H1 (cell line): ENCODE results near the gene GGA3. TPM values are rescaled to one million over a fixed set of nuclear protein-coding genes. Genes with fewer than 3 reads are reported as not detected.

Experiments
- CTCF ChIA-PET: fragments of 300-600 bp; sonication (Branson Sonifier 250); formaldehyde crosslinking; loops from one replicate; lab custom pipeline; 2021; ENCODE audit not compliant: partially characterized antibody; lab: Charles Lee
- POLR2A ChIA-PET: fragments of 300-600 bp; sonication (Branson Sonifier 250); formaldehyde crosslinking; loops from one replicate; lab custom pipeline; 2021; ENCODE audit warnings: inconsistent platforms; ENCODE audit not compliant: partially characterized antibody; lab: Charles Lee
- DNase-seq, 2 experiments: peaks; one replicate each; pipeline versions ENCODE4 v3.0.0 to v3.0.0-alpha.2; 2010 to 2022; ENCODE audit warnings: low spot score in 2 of 2, low read depth in 1 of 2, mixed read lengths in 1 of 2
- FAIRE-seq: peaks from 2 replicates; lab custom pipeline; 2011; peaks lifted over from hg19 to GRCh38; lab: Jason Lieb, UNC
- H2AFZ ChIP-seq: 2 replicates; pipeline ENCODE4 v1.8.1; 2012; ENCODE audit warnings: low read length, inconsistent platforms
- H2AK5ac ChIP-seq: 2 replicates; pipeline ENCODE4 v1.6.1; 2013; ENCODE audit warnings: low read depth, low read length
- H2BK120ac ChIP-seq: replicated peaks from 2 replicates; pipeline ENCODE3; 2013; ENCODE audit warnings: low read depth, low read length, inconsistent platforms
- H2BK12ac ChIP-seq: 2 replicates; pipeline ENCODE4 v1.6.1; 2013; ENCODE audit warnings: low read depth, low read length
- H2BK15ac ChIP-seq: 2 replicates; pipeline ENCODE4 v1.6.1; 2013; ENCODE audit warnings: low read length
- H2BK20ac ChIP-seq: 2 replicates; pipeline ENCODE4 v1.6.1; 2013; ENCODE audit warnings: low read length
- H2BK5ac ChIP-seq: 2 replicates; pipeline ENCODE4 v1.6.1; 2013; ENCODE audit warnings: low read depth, low read length
- H3K14ac ChIP-seq: 2 replicates; pipeline ENCODE4 v1.6.1; 2013; ENCODE audit warnings: inconsistent platforms; ENCODE audit not compliant: insufficient read length
- H3K18ac ChIP-seq: 2 replicates; pipeline ENCODE4 v1.6.1; 2013; ENCODE audit warnings: low read length; ENCODE audit errors: extremely low read depth
- H3K23ac ChIP-seq: 2 replicates; pipeline ENCODE4 v1.6.1; 2013; ENCODE audit warnings: inconsistent platforms; ENCODE audit not compliant: insufficient read length
- H3K23me2 ChIP-seq: 2 replicates; pipeline ENCODE4 v1.6.1; 2013; ENCODE audit warnings: low read depth, low read length
- H3K27ac ChIP-seq: 2 replicates; pipeline ENCODE4 v1.6.1; 2011; ENCODE audit warnings: low read depth, low read length, inconsistent platforms
- H3K27me3 ChIP-seq, 4 experiments: replicated peaks in 1 of 4; 1 replicate in 1 of 4; 2 replicates in 3 of 4; pipeline versions ENCODE4 v1.6.1 to v1.8.1; 2011 to 2013; ENCODE audit warnings: low read length in 3 of 4, mild to moderate bottlenecking in 3 of 4, inconsistent platforms in 2 of 4, mixed read lengths in 2 of 4, moderate library complexity in 1 of 4; ENCODE audit not compliant: control insufficient read depth in 3 of 4, insufficient read depth in 3 of 4; ENCODE audit errors: extremely low read depth in 1 of 4
- H3K36me3 ChIP-seq, 4 experiments: 2 replicates each; pipeline versions ENCODE4 v1.6.1 to v1.8.1; 2011 to 2013; ENCODE audit warnings: mild to moderate bottlenecking in 4 of 4, low read length in 3 of 4, moderate library complexity in 2 of 4, control low read depth in 1 of 4, inconsistent platforms in 1 of 4; ENCODE audit not compliant: insufficient read depth in 4 of 4, control insufficient read depth in 2 of 4
- H3K4ac ChIP-seq: replicated peaks from 2 replicates; pipeline ENCODE3; 2013; ENCODE audit warnings: low read length, low read depth, mixed read lengths, inconsistent platforms; ENCODE audit not compliant: insufficient read length
- H3K4me1 ChIP-seq, 4 experiments: replicated peaks in 1 of 4; 1 replicate in 1 of 4; 2 replicates in 3 of 4; pipeline versions ENCODE4 v1.6.1 to v1.8.1; 2011 to 2013; ENCODE audit warnings: low read length in 3 of 4, inconsistent platforms in 2 of 4, mixed read lengths in 1 of 4; ENCODE audit not compliant: insufficient read depth in 4 of 4, control insufficient read depth in 3 of 4
- H3K4me2 ChIP-seq, 2 experiments: 2 replicates each; pipeline versions ENCODE4 v1.6.1 to v1.8.1; 2011 to 2013; ENCODE audit warnings: low read depth in 2 of 2, low read length in 2 of 2, control low read depth in 1 of 2, inconsistent platforms in 1 of 2, mild to moderate bottlenecking in 1 of 2; ENCODE audit not compliant: insufficient read depth in 1 of 2
- H3K4me3 ChIP-seq, 4 experiments: fragments of 200-600, 300-600 bp in 1 of 4; sonication (generic), shearing (Covaris generic), sonication (Bioruptor Twin) in 1 of 4; 2 replicates each; pipeline versions ENCODE4 v1.5.1 to v1.8.1; 2011 to 2016; ENCODE audit warnings: low read length in 4 of 4, low read depth in 3 of 4, control low read depth in 2 of 4, inconsistent platforms in 2 of 4, mild to moderate bottlenecking in 2 of 4, mixed read lengths in 1 of 4, moderate library complexity in 1 of 4; ENCODE audit not compliant: insufficient read depth in 2 of 4; ENCODE audit errors: extremely low read depth in 1 of 4
- H3K56ac ChIP-seq: replicated peaks from 2 replicates; pipeline ENCODE3; 2013; ENCODE audit warnings: low read depth, mild to moderate bottlenecking, mixed read lengths, low read length, inconsistent platforms; ENCODE audit not compliant: insufficient read length
- H3K79me1 ChIP-seq: 2 replicates; pipeline ENCODE4 v1.6.1; 2013; ENCODE audit warnings: low read depth, low read length, control low read depth
- H3K79me2 ChIP-seq, 2 experiments: 2 replicates each; pipeline versions ENCODE4 v1.6.1 to v1.8.1; 2012 to 2013; ENCODE audit warnings: low read length in 2 of 2, mild to moderate bottlenecking in 2 of 2, inconsistent platforms in 1 of 2; ENCODE audit not compliant: insufficient read depth in 2 of 2, control insufficient read depth in 1 of 2
- H3K9ac ChIP-seq, 4 experiments: replicated peaks in 1 of 4; 1 replicate in 1 of 4; 2 replicates in 3 of 4; pipeline versions ENCODE4 v1.6.1 to v1.8.1; 2011 to 2013; ENCODE audit warnings: low read depth in 3 of 4, low read length in 3 of 4, control low read depth in 2 of 4, mild to moderate bottlenecking in 2 of 4, moderate library complexity in 2 of 4, inconsistent platforms in 1 of 4; ENCODE audit errors: extremely low read depth in 1 of 4
- H3K9me3 ChIP-seq, 2 experiments: 2 replicates each; pipeline versions ENCODE4 v1.6.1 to v1.8.1; 2012 to 2013; ENCODE audit warnings: mild to moderate bottlenecking in 2 of 2, moderate library complexity in 2 of 2, control low read depth in 1 of 2, inconsistent platforms in 1 of 2, low read depth in 1 of 2, low read length in 1 of 2, mixed read lengths in 1 of 2; ENCODE audit not compliant: insufficient read depth in 2 of 2
- H4K20me1 ChIP-seq, 2 experiments: replicated peaks in 1 of 2; 2 replicates each; pipeline versions ENCODE3 to v1.8.1; 2011 to 2013; ENCODE audit warnings: inconsistent platforms in 2 of 2, low read length in 2 of 2, mild to moderate bottlenecking in 1 of 2; ENCODE audit not compliant: insufficient read depth in 2 of 2, control insufficient read depth in 1 of 2
- H4K5ac ChIP-seq: 2 replicates; pipeline ENCODE4 v1.6.1; 2013; ENCODE audit warnings: low read length, low read depth, mixed read lengths, inconsistent platforms; ENCODE audit not compliant: insufficient read length
- H4K8ac ChIP-seq: 2 replicates; pipeline ENCODE4 v1.8.0; 2013; ENCODE audit warnings: mild to moderate bottlenecking, moderate library complexity, low read length, inconsistent platforms; ENCODE audit not compliant: insufficient read depth; ENCODE audit errors: extremely low read depth
- H4K91ac ChIP-seq: replicated peaks from 2 replicates; pipeline ENCODE3; 2013; ENCODE audit warnings: low read length, mixed read lengths, inconsistent platforms; ENCODE audit not compliant: insufficient read length
- CEBPB ChIP-seq: IDR thresholded peaks from 2 replicates; pipeline ENCODE4 v1.6.1; 2012; ENCODE audit warnings: low read depth, low read length
- GABPA ChIP-seq: IDR thresholded peaks from 2 replicates; pipeline ENCODE4 v1.6.1; 2011; ENCODE audit warnings: mild to moderate bottlenecking, low read length, moderate library complexity, borderline replicate concordance; ENCODE audit not compliant: insufficient read depth
- HDAC2 ChIP-seq, 2 experiments: fragments of 300-600 bp in 1 of 2; sonication (generic) in 1 of 2; IDR thresholded peaks; 2 replicates each; pipeline ENCODE4 v1.6.1; 2011 to 2012; ENCODE audit warnings: low read depth in 2 of 2, low read length in 2 of 2, mild to moderate bottlenecking in 2 of 2, moderate library complexity in 2 of 2, borderline replicate concordance in 1 of 2, inconsistent platforms in 1 of 2
- POLR2A ChIP-seq, 2 experiments: IDR thresholded peaks; 1 replicate in 1 of 2; 2 replicates in 1 of 2; pipeline ENCODE4 v1.6.1; 2011; ENCODE audit warnings: low read depth in 2 of 2, low read length in 2 of 2, mild to moderate bottlenecking in 2 of 2; ENCODE audit errors: control extremely low read depth in 1 of 2
- TAF7 ChIP-seq: optimal IDR thresholded peaks from 2 replicates; pipeline ENCODE3; 2011; ENCODE audit warnings: low read depth, mild to moderate bottlenecking, inconsistent platforms, low read length, moderate library complexity, borderline replicate concordance
- WGBS, 2 experiments: shearing (Covaris generic) in 1 of 2; methylation state at CpG; one replicate each; pipeline versions ENCODE4 v1.1.6 to v1.1.7; 2013 to 2015; ENCODE audit warnings: low lambda C conversion rate in 2 of 2, mixed read lengths in 2 of 2, inconsistent platforms in 1 of 2, low coverage in 1 of 2, missing lambda C conversion rate in 1 of 2; ENCODE audit not compliant: insufficient replicate concordance in 2 of 2, insufficient coverage in 1 of 2, insufficient read length in 1 of 2; ENCODE audit errors: extremely low coverage in 1 of 2, missing lambda C conversion rate in 1 of 2; 5-methylcytosine and 5-hydroxymethylcytosine counted together
- polyA plus RNA-seq, 7 experiments: library from polyadenylated mRNA; depleted of rRNA in 3 of 7; stranded (reverse) in 5 of 7; unstranded in 2 of 7; fragments of >200 nt in 5 of 7; fragments of 200-250 nt in 2 of 7; gene quantifications; 1 replicate in 5 of 7; 2 replicates in 1 of 7; 4 replicates in 1 of 7; pipeline versions ENCODE4 v1.2.1 to v1.2.3, GENCODE V29; 2011 to 2013; ENCODE audit warnings: missing spikeins in 2 of 7, mixed read lengths in 2 of 7
- total RNA-seq: library from RNA; stranded (reverse); fragmentation: NEBNext Ultra II Directional; extraction: Animal tissue kit (Norgen Biotek cat#: 25700); gene quantifications from 2 replicates; pipeline ENCODE4 v1.2.1, GENCODE V29; 2021
- TF ChIP-seq, protein P1 (sequence below): IDR thresholded peaks from 2 replicates; pipeline ENCODE4 v1.6.1; 2012; ENCODE audit warnings: inconsistent platforms
- TF ChIP-seq, protein P2 (sequence below), 3 experiments: IDR thresholded peaks; 1 replicate in 2 of 3; 2 replicates in 1 of 3; pipeline versions ENCODE4 v1.5.1 to v1.6.1; 2011; ENCODE audit warnings: low read length in 3 of 3, mild to moderate bottlenecking in 3 of 3, inconsistent platforms in 2 of 3, low read depth in 1 of 3, moderate library complexity in 1 of 3; ENCODE audit not compliant: insufficient read depth in 1 of 3; ENCODE audit errors: control extremely low read depth in 1 of 3

The GGA3 gene
- total and polyA plus RNA-seq, 2 of the 8 experiments (the other 6 are each of a cell fraction or from before 2014, with no cell fraction given) = 40.6 to 60.0 TPM

DNA sequence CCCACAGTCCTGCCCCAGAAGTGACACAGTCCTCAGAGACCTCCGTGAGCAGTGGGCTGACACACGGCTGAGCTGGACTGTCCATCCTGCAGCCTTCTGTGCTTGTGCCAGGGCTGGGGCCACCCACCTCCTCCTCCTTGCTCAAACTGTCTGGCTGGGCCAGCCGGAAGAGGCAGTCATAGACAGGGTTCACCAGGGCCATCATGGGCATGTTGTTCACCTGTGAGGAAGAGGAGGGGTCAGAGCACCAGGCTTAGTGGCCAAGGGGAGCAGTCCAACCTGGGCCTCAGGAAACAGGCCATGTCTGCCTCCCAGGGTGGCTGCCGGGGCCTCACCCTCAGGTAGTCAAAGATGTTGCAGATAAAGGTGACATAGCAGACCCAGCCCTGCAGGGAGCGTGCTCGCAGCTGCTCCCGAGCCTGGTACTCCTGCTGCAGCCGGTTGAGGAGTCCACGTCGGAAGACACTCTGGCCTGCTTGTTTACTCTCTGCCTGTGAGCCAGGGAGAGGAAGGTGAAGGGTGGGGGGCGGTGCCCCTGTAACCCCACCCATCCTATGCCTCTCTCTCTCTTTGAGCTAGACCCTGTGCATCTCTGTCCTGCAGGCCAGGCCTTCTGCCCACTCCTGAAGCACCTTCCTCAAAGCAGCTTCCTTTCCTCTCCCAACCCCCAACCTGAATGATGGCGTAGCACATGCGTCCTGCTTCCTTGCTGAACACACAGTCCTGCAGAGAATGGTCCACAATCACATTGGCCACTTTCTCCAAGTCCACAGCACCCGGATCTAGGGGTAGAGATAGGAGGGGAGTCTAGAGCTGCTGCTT, 6.2 kb upstream of the GGA3 start:
- no peak overlapping the region for H2BK120ac ChIP-seq
- no peak overlapping the region for H2AFZ ChIP-seq
- no peak overlapping the region for H3K56ac ChIP-seq
- H3K4me2 ChIP-seq = peak overlapping the region in 1 of 2 experiments; percentile 32; a peak in 1 of 4 replicates
- H4K8ac ChIP-seq = no peak overlapping the region
- no peaks in the 10 kb centered on the region for H3K9me3 ChIP-seq
- 58% methylated on average over 14 of the region's 14 CpGs; no CpG with 5 or more reads in 1 of the 2 experiments for WGBS, 2 experiments
- FAIRE-seq = no peak
- peak; percentile 67 to 76 for DNase-seq
- peak overlapping the region; percentile 18; the same call in 1 of the 2 replicates for H2BK5ac ChIP-seq
- no peak overlapping the region for H4K5ac ChIP-seq
- no peak overlapping the region for H2BK12ac ChIP-seq
- CTCF ChIA-PET = interaction anchor here (0.6 to 21.2 kb wide), 20 partner anchors 7 to 1810 kb away, joined by 3 to 369 read pairs (median 4); partner anchors contain the start of genes GGA3, GRB2 and MRPS7
- no peak overlapping the region for H2BK15ac ChIP-seq
- peaks cover 2 to 7% of the 10 kb centered on the region in 2 experiments for H4K20me1 ChIP-seq
- no peak overlapping the region for H3K27ac ChIP-seq
- H2AK5ac ChIP-seq = 0 out of 2 replicates have a peak overlapping the region, but pooled peaks have one; percentile 1
- POLR2A ChIA-PET = interaction anchor here (0.6 to 6.7 kb wide), 18 partner anchors 11 to 486 kb away, joined by 3 to 53 read pairs (median 4); partner anchors contain the start of genes GRB2, JPT1, NUP85 and SLC25A19
- H2BK20ac ChIP-seq = no peak overlapping the region
- H3K9ac ChIP-seq = peak overlapping the region in 1 of 4 experiments; percentile 30; a peak in 2 of 7 replicates
- peaks cover 0 to 9% (median 8%) of the 10 kb centered on the region in 4 experiments; a peak in 4 of 7 replicates for H3K4me1 ChIP-seq
- H3K18ac ChIP-seq = no peak overlapping the region
- H3K4me3 ChIP-seq = no peak overlapping the region
- peaks cover 0 to 5% of the 10 kb centered on the region in 2 experiments; a peak in 2 of 4 replicates for H3K79me2 ChIP-seq
- no peak overlapping the region for H3K14ac ChIP-seq
- no peaks in the 10 kb centered on the region for H3K27me3 ChIP-seq
- H3K23ac ChIP-seq = no peak overlapping the region
- H4K91ac ChIP-seq = no peak overlapping the region
- H3K23me2 ChIP-seq = peaks cover 15% of the 10 kb centered on the region
- peaks cover 12 to 34% (median 25%) of the 10 kb centered on the region in 4 experiments for H3K36me3 ChIP-seq
- H3K79me1 ChIP-seq = no peaks in the 10 kb centered on the region
- H3K4ac ChIP-seq = no peak overlapping the region
- peak in 1 of 2 experiments; percentile 60; a peak in 2 of 3 replicates for TF ChIP-seq POLR2A (IDR thresholded peaks at IDR 0.05; ENCODE audit: control extremely low read depth in 1 of 2, low read depth in 2 of 2, low read length in 2 of 2)
- no peak for TF ChIP-seq HDAC2 (IDR thresholded peaks at IDR 0.05; ENCODE audit: borderline replicate concordance in 1 of 2, low read depth in 2 of 2, low read length in 2 of 2)
- TF ChIP-seq TAF7 = no peak
- no peak for TF ChIP-seq CEBPB
- TF ChIP-seq, protein P1, sequence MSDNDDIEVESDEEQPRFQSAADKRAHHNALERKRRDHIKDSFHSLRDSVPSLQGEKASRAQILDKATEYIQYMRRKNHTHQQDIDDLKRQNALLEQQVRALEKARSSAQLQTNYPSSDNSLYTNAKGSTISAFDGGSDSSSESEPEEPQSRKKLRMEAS = 0 out of 2 replicates have a peak, but pooled peaks have one; percentile 56
- no peak for TF ChIP-seq GABPA
- TF ChIP-seq, protein P2, sequence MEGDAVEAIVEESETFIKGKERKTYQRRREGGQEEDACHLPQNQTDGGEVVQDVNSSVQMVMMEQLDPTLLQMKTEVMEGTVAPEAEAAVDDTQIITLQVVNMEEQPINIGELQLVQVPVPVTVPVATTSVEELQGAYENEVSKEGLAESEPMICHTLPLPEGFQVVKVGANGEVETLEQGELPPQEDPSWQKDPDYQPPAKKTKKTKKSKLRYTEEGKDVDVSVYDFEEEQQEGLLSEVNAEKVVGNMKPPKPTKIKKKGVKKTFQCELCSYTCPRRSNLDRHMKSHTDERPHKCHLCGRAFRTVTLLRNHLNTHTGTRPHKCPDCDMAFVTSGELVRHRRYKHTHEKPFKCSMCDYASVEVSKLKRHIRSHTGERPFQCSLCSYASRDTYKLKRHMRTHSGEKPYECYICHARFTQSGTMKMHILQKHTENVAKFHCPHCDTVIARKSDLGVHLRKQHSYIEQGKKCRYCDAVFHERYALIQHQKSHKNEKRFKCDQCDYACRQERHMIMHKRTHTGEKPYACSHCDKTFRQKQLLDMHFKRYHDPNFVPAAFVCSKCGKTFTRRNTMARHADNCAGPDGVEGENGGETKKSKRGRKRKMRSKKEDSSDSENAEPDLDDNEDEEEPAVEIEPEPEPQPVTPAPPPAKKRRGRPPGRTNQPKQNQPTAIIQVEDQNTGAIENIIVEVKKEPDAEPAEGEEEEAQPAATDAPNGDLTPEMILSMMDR (IDR thresholded peaks at IDR 0.05; ENCODE audit: control extremely low read depth in 1 of 3, insufficient read depth in 1 of 3, low read depth in 1 of 3, low read length in 3 of 3) = peak; percentile 65 to 76 (median 67)
